HG02852 (cell line): ENCODE data around the gene C1orf116.

ENCODE experiments used
- ATAC-seq: cut with Tn5 transposase; IDR thresholded peaks from one replicate; pipeline ENCODE4 v1.9.1; 2021; ENCODE audit warnings: mild to moderate bottlenecking, moderate library complexity; ENCODE audit not compliant: unreplicated experiment

C1orf116 gene

DNA sequence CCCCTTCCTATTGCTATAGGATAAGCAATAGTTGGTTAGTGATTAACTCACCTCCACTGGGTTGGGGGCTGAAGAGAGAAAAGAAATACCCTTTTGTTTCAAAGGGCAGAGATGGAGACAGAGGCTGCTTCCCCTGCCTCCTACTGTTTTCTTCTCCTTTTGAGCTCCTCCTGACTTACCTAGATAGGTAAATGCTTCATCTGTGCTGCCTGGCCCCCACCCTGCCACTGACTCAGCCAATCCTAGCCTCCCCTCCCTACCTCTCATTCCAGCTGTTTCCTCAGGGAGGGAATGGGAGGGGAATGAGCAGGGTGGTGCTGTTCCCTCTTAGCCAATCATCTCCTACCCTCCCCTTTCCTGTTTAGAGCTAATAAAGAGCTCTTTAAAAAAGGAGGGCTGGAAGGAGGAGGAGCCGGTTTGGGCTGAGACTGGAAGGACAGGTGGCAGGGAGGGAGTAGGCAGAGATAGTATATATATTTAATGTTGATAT lies at the start of gene C1orf116:
Gene C1orf116 (minus strand): TSS at position 229 of the 490 bp plus-strand sequence. CDS start 5,158 bp downstream, outside the sequence.
- ATAC-seq, result no peak

DNA sequence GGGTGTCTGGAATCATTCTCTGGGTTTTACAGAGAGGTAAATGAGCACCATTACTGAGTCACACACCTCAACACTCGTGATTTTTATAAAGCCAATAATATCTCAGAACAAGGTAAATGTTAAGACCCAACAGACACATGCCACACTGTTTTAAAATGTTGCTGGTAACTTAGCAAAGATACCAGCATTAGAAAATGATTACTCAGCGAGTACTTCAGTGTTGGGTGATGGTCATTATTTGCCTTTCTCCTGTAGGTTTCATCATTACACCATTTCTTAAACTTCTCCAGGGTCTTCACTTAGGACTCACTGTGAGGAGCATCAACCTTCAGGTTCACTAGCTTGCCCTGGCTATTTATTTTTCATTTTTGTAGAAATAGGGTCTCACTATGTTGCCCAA lies 49.2 kb upstream of the C1orf116 start:
- no peak for ATAC-seq

DNA sequence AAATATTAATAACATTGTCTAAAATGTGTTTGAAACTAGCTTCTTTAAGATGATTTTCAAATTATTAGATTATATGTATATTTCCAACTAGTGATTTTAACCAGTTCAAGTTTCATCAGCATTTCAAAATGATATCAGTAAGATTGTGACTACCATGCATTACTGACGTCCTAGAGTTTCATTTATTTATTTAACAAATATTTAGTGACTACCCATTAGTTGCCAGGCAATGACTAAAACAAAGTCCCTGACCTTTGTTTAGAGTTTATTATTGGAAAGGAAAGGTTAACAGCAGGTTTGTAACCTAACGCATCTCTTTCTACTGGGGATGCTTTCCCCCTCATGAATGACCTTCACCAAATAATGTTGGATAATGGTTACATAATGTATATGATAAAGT lies 48.5 kb upstream of the C1orf116 start:
- no peak for ATAC-seq

DNA sequence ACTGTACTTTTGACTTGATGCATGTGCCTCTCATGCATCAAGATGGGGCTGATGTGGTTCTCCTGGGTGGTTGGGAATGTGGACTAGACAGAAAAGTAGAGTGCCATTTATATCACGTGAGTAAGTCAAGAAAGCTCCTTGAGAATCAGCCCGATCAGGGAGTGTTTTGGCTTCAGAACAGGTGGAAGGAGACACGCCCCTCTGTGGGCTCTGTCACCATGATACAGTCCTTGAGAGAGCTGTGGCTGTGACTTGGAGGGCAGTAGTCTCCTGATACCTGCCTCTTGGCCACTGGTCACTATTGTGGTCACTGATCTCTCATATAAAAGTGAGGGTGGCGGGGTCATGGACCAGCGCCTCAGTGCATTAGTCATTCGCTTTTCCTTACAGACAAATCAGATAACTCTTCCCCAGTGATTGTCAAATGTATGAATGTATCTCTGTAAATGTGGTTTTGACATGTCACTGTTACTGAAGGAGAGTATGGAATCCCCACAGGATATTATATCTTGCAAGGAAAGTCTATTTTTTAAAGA lies 47.2 kb upstream of the C1orf116 start:
- ATAC-seq, result no peak

DNA sequence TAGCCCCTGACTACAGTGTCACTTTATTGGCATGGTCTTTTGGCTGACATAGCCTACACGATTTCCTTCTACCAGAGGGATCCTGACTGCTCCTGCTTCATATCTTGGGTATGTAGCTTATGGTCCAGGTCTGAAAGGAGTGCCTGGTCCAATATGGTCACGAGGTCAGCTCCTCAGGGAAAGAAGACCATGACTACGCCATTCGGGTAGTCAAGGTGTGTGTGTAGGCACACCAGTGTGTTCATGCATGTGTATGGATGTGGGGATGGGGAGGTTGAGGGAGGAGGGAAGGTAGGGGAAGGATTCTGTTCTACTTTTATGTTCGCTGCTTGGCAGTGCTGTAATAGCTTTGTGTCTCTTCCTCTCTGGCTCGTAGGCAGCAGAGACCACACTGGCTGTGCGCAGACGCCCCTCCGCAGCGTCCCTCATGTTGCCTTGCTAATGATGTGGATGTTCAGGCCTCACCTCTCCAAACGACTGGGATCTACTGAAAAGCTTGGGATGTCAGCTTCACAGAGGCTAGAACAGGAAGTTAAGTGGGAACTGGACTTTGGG lies 46.1 kb upstream of the C1orf116 start:
- ATAC-seq, result no peak

DNA sequence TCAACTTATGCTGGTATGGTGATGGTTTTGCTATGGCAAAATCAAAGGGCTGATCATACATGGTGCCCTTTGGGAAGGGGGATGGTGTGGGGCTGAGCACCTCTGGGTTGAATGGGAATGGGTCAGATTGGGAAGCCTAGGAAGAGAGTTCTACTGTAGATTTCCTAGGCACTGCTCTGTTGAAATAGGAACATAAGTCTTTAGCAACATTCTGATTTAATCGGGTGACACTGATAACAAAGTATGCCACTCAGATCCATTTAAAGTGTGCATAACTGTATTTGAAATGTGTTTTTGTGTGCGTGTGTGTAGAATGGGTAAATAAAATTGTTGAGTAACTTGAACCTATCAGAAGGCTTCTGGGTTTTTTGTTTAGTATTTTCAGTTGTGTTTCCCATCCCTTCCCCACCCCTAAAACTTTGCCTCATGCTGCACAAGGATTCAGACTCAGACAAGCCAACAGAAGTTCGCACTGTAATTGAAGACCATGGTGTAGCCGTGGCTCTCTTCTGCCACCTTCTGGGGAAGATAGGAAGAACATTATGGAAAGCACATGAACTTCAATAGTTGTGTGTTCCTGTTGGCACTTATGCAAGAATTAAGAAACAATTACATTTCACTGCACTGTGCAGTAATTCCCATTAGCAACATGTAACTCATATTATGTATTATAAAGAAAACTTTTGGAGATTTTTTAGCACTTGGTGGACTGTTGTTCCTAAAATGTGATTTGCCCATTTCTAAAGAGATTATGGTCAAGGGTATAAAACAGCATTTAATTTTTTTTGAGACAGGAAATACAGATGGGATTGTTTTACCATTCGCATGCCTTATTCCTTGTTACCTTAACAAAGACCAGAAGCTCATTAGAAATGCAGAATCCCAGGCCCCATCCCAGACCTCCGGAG lies 45.2 kb upstream of the C1orf116 start:
- ATAC-seq, result peak; percentile 57

DNA sequence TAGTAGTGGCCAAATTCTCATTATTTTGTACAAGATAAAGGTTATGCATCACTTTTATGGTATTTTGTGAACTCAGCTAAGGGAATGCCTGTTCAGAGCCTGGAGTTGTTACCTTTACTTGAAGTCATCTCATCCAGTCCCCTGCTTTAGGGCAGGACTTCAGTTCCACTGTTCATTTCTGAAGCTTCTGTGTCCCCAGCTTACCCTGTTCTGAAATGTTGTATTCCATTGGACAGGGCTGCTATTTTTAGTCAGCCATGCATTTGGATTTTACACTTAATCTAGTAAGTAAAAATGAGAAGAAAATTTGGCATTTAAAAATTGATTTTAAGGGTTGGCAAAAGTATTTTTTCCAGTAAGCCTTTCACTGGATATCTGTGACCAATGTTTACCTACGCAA lies 44.5 kb upstream of the C1orf116 start:
- no peak for ATAC-seq

DNA sequence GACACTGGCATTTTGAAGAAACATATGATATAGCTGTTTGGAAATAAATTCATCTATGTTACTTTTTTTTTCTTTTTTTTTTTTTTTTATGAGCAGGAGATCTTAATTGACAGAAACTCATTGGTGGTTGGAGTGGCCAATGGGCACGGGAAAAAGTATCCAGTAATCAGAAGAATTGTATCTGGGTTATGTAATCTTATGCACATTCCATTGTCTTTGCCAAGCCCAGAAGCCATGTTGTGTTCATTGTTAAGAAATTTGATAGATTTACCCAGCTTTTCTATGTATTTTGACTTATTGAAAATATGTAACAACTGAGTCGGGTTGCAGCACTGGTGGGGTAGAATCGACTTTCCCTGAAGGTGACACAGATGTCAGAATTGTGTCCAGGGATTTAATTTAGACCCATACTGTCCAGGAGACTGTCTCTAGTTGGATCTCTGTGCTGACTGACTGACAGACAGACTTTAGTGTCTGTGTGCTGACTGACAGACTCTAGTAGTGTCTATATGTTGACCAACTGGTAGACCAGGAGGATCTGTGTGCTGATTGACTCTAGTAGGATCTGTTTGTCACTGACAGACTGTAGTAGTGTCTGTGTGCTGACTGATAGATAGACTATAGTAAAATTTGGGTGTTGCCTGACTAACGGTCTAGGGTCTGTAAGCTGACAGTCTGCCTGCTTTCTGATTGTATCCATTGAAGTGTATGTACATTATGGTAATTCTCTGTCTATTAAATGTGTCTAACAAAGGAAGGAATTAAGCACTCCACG lies 43.8 kb upstream of the C1orf116 start:
- ATAC-seq, result no peak

DNA sequence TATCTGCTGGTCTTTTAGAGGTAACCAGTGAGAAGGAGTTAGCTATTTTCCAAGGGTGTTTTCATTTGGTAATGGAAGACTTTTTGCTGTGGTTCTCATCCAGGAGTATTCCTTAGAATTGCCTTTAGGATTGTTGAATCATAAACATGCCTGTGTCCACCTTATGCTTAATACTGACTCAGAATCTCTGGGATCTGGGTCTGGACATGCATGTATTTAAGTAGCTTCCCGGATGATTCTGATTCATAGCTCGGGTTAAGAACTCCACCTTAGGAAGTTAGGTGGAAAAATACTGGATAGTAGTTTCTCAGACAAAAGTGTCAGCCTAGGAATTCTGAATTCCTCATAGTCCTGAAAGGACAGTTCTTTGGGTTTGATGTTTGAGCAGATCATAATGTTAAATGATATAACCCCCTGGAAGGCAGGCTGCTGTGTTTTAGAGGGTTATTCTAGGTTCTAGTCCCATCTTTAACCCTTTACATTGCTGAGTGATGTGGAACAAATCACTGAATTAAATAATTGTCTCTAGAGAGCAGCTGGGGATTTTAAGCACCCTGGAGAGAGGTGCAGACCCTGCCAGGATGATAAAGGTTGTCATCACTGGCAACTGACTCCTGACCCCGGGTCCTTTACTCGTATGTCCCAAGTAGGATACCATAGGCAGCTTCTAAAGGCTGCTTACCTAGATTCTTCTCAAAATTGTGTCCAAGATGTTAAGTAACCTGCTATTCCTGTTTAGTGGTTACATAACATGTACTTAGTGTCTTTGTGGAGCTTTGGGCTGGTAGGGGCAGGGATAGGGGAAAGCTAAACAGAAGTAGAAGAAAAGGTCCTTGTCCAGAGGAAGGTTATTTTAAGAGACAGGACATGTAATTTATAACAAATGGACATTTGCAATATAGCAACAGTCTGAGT lies 41.6 kb upstream of the C1orf116 start:
- no peak for ATAC-seq

DNA sequence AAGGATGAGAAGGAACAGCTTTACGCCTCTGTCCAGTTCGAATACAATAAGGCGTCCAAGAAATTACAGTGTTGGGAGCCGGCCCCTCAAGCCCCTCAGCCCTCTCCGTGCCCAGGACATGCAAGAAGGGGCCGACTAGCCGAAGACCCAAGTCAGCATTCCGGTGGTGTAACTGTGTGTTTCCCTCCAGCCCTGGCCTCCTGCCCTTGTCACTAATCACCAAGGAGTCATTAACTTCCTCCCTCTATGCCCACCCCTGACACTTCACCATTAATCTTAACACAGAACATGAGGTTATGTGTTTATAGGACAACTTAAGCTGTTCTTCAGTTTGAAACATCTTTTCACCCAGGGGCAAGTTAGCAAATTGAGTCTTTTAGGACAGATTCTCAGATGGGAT lies 39.7 kb upstream of the C1orf116 start:
- no peak for ATAC-seq

DNA sequence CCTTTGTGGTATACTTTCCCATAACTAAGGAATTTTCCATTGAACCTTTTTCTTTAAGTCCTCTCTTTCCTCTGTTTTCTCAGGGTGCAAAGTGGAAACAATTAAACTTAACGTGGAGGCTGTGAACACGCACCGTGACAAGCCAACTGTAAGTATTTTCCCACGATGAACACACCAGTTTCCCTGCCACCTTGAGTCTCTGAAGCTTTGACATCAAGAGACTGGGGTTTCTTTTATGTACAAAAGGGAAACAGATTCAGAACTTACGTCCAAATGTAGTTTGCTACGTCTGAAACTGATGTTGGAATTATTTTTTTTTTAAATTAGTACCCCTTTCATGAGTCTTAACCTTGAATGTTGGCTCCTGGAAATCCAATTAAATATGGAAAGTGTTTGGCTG lies 38.9 kb upstream of the C1orf116 start:
- ATAC-seq, result no peak

DNA sequence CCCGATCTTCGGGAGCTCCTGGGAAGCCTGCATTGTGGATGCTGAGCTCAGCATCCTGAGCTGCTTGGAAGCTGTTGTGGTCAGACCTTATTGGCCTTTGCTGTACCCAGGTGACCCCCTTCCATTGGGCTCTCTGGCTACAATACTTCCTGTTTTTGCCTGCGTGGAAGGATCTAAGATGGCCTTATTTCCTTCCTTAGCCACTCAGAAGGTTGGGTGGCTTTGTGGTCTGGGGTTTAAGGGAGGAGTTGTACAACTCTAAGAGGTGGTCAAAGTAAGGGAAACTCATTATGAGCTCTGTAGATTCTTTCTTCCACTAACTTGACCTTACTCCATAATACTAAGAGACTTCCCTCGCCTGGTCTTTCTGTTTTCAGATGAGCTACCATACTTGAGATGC lies 38.3 kb upstream of the C1orf116 start:
- ATAC-seq, result no peak

DNA sequence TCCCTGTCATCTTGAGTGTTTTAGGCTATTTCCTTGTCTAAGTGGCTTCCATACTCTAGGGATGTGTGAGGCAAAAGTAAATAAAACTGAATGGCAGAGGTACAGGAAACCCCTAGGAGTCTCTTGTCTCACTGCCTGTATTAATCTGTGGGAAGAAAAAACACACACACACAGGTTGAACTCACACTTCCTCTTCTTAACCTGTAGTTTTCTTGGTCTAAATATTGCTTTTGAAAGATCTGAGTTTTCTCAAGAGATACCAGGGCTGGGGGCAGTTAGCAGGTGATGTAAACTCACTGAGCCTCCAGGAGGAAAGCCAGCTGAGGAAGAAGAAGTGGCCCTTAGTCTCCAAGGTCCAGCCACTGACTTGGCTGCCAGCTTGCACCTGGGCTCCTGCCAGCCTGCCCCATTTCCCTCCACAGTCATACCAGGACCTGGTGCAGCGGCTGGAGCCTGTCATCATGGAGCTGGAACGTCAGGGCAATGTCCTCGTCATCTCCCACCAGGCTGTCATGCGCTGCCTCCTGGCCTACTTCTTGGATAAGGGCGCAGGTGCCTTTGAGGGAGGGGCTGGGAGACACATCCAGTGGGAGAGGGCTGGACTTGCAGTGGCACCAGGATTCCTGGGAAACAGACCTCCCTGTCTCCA lies 37.4 kb upstream of the C1orf116 start:
- peak; percentile 70 for ATAC-seq

DNA sequence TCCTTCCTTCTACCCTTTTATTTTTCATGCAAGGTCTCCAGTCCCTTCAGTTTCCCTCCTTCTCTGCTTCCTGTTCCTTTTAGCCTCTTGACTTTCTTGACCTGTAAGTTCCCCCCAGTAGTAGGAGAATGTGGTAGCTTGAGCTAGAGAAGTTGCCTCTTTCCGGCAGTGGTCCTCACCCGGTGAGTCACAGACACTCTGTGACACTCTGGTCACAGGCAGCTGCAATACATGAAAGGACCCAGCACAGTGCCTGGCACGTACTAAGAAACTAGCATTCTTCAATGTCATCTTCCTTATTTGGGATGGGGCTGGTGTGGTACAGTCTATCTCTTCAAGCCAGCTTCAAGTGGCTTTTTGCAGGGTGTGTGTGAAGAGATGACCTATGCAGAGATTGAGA lies 36.5 kb upstream of the C1orf116 start:
- no peak for ATAC-seq

DNA sequence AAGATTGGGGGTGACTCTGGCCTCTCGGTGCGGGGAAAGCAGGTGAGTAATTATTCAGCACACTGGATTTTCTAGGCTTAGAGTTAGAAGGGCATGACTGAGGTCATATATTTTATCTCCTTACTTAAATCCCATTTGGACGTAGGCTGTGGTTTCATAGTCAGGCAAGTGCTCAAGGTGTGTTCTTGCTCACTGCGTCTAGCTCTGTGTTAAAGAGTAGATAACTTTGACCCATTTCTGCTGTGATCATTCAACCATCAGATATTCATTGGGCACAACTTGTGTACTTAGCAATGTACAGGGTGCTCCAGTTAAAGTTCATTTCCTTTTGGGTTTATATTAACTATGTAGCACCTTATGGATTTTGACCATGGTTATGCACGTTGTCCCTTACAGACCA lies 35.1 kb upstream of the C1orf116 start:
- no peak for ATAC-seq

DNA sequence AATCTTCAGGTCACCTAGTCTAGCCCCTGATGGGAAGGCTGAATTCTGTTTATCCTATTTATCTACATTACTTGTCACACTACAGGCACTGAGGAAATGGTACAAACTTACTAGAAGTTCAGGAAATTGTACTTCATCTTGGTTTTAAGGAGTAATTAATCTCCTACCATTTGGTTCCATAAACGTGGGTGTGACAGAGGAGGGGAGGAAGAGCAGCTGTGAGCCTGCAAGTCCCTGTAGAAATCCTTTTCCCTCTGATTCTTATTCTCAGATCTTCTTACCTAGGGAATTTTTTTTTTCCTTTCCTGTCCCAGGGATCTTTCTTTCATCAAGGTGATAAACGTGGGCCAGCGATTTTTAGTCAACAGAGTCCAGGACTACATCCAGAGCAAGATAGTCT lies 34.6 kb upstream of the C1orf116 start:
- no peak for ATAC-seq

DNA sequence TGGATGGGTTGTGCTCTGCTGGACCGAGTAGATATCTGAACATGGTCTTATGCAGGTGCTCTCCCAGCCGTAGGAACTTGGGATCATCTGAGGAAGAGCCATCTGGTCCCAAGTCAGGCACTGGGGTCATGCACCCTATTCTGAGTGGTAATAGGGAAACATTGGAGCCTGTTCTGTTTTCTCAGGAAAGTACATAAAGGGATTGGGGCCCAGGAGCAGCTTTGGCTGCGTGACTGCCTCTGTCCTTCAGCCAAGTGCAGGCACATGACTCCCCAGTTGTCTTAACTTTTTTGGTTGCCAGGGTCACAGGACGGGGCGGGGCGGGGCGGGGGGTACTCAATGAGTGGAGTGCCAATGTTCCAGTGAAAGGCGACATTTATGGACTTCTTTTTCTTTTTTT lies 32.0 kb upstream of the C1orf116 start:
- ATAC-seq, result no peak

DNA sequence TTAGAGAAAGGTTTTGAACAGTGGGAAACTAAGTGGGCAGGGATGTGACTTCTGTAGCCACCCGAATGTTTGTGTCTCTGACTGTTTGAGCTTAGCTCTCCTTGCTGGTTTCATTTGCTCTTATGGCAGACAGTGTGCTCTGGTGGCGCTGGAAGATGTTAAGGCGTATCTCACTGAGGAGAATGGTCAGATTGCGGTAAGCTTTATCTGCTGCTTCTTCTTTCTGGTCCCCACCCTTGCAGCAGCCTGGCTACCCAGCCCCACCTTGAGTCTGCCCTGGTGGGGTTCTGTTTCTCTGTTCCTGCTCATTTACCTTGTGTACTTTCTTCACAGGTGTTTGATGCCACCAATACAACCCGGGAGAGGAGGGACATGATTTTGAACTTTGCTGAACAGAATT lies 30.5 kb upstream of the C1orf116 start:
- no peak for ATAC-seq

DNA sequence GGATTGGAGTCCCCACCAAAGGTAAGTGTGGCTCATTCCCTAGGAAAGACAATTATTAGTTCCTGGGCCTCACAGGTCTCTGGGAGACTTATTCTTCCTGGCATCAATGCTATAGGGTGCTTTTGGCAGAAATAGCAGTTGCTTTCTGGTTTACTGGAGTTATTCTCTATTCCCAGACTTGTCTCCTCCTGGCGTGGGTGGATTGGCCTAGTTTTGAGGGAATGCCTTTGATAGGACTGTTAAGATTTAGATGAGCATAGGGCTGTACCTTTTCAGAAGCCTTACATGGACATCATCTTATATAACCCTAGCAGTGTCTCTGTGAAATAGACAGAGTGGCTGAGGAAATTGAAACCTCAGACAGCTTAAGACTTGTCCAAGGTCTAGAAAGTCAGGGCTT lies 29.5 kb upstream of the C1orf116 start:
- no peak for ATAC-seq

DNA sequence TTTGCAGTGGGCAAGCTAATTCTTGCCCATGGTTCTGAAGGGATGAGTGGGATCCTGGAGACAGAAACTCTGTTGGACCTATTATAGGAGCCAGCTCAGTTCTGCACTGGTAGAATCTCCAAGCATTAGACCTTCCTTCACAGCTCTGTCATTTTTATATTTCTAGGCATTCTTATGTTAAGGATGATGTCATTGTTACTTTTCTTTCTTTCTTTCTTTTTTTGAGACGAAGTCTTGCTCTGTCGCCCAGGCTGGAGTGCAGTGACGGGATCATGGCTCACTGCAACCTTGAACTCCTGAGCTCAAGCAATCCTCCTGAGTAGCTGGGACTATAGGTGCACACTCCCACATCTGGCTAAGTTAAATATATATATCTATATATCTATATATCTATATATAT lies 28.0 kb upstream of the C1orf116 start:
- ATAC-seq, result no peak
